ENCODE measurements around the gene RCAN2. TPM values are rescaled to one million over a fixed set of nuclear protein-coding genes. Genes with fewer than 3 reads are reported as not detected.

Gene RCAN2
- 5.9 TPM for polyA plus RNA-seq (2013, experiment 1 of 2)
- 6.1 TPM for polyA plus RNA-seq (2013, experiment 2 of 2)

DNA sequence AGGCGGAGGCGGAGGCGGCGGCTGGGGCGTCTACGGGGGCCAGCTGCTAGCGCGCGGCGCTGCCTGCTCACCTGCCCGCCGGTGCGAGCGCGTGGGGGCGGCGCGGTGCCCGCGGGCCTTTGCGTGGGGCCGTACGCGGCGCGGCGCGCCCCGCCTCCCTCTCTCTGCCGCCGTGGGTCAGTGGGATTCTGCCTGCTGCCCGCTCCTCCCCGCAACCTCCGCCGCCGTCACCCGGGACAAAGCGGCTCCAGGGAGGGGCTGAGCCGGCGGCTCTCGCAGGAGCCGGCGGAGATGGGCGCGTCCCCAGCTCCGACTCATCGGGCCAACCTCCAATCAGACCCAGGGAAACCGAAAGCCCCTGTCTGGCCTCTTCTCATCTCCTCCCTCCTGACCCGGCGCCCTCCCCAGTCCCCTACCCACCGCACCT is at the start of gene RCAN2:
Gene RCAN2 (minus strand): TSS at position 249 of the 427 bp plus-strand sequence.
- Histone ChIP-seq H3K79me1 (ENCODE audit: low read length) (no peaks in the 10 kb centered on the region), H3K36me3 (ENCODE audit: control insufficient read depth, insufficient read depth, low read length) (no peaks in the 10 kb centered on the region), H3K27ac (ENCODE audit: low read depth, low read length) (peak within 1 kb of the TSS; percentile 58), H3K4me1 (ENCODE audit: control insufficient read depth, low read depth, low read length) (peaks cover 2% of the 10 kb centered on the region), H3K27me3 (ENCODE audit: insufficient read depth, low read length, poor library complexity) (no peaks in the 10 kb centered on the region), H3K56ac (ENCODE audit: low read length) (peak within 1 kb of the TSS; percentile 85), H3K4me3 (ENCODE audit: low read length) (peak within 1 kb of the TSS; percentile 62), H3K79me2 (ENCODE audit: control insufficient read depth, insufficient read depth, low read length) (no peaks in the 10 kb centered on the region), H2BK120ac (ENCODE audit: low read depth, low read length) (no peak within 1 kb of the TSS), H3K23ac (ENCODE audit: low read length) (peak within 1 kb of the TSS; percentile 38), H2AK5ac (ENCODE audit: low read length) (no peak within 1 kb of the TSS), H3K4ac (ENCODE audit: low read depth, low read length) (no peak within 1 kb of the TSS), H4K8ac (ENCODE audit: low read depth, low read length) (no peak within 1 kb of the TSS), H3K4me2 (ENCODE audit: low read length) (peak within 1 kb of the TSS; percentile 82), H3K9ac (ENCODE audit: low read length) (peak within 1 kb of the TSS; percentile 71), H2BK5ac (ENCODE audit: low read length) (no peak within 1 kb of the TSS), H3K18ac (ENCODE audit: low read length) (peak within 1 kb of the TSS; percentile 88), H2BK15ac (replicated peaks; ENCODE audit: low read depth) (no peak within 1 kb of the TSS), H4K5ac (ENCODE audit: low read length) (no peak within 1 kb of the TSS)
- no CpG with 5 or more reads among the region's 51 CpGs for WGBS (ENCODE audit: extremely low coverage, insufficient coverage, low lambda C conversion rate)
- peak; percentile 92 for DNase-seq

DNA sequence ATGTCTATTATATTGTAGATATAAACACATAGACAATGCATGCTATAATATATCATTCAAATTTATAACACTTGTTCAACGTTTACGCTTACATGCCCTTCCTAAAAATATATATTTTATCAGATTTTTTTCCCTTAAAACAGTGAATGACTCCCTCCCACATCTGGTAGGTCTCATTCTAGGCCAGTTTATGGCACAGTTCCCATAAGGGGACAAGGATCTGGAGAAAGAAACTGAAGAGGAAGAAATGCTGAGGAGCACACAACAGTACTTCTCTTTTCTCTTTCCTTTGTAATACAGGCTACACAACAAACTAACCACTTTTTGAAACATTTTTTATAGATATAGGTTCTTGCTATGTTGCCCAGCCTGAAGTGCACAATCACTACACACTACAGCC is 48.6 kb upstream of the RCAN2 start:
- Histone ChIP-seq H3K4me3 (ENCODE audit: low read length) (no peak overlapping the region), H3K18ac (ENCODE audit: low read length) (no peak overlapping the region), H3K79me1 (ENCODE audit: low read length) (no peaks in the 10 kb centered on the region), H3K27me3 (ENCODE audit: insufficient read depth, low read length, poor library complexity) (no peaks in the 10 kb centered on the region), H3K27ac (ENCODE audit: low read depth, low read length) (no peak overlapping the region), H3K79me2 (ENCODE audit: control insufficient read depth, insufficient read depth, low read length) (no peaks in the 10 kb centered on the region), H3K23ac (ENCODE audit: low read length) (no peak overlapping the region), H4K5ac (ENCODE audit: low read length) (no peak overlapping the region), H4K8ac (ENCODE audit: low read depth, low read length) (no peak overlapping the region), H3K4ac (ENCODE audit: low read depth, low read length) (no peak overlapping the region), H2BK120ac (ENCODE audit: low read depth, low read length) (no peak overlapping the region), H3K36me3 (ENCODE audit: control insufficient read depth, insufficient read depth, low read length) (no peaks in the 10 kb centered on the region), H3K56ac (ENCODE audit: low read length) (no peak overlapping the region), H3K4me1 (ENCODE audit: control insufficient read depth, low read depth, low read length) (no peaks in the 10 kb centered on the region), H2AK5ac (ENCODE audit: low read length) (no peak overlapping the region), H3K4me2 (ENCODE audit: low read length) (no peak overlapping the region), H3K9ac (ENCODE audit: low read length) (no peak overlapping the region), H2BK15ac (replicated peaks; ENCODE audit: low read depth) (no peak overlapping the region), H2BK5ac (ENCODE audit: low read length) (no peak overlapping the region)
- no CpG with 5 or more reads among the region's 2 CpGs for WGBS (ENCODE audit: extremely low coverage, insufficient coverage, low lambda C conversion rate)
- no peak for DNase-seq

DNA sequence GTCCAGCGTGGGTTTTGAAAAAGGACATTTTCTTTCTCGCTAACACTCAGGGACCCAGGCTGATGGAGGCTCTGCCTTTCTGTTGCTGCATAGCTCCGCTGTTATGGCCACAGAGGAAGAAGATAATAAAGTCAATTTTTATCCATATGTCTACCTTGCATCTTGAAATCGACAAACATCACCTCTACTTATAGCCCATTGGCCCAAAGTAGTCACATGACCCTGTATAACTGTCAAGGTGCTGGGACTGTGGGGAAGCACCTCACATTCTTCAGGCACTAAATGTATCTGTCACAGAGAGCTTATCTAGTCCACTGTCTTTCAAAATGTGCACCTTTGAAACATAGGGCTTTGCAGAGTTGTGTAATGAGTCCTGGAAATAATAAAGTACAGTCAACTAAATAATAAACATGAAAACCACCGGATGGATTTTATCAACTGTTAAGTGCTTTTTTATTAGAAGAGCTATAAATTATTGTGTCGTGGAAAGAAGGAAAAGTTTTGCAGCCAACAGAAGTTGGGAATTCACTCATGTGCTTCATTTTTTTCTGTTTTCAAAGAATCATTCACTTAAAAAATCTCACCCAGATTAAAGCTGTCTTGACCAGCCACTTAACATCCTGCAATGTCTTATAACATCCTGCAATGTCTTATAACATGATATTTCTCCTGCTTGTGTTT is 47.7 kb upstream of the RCAN2 start:
- H4K8ac ChIP-seq (ENCODE audit: low read depth, low read length): no peak overlapping the region

DNA sequence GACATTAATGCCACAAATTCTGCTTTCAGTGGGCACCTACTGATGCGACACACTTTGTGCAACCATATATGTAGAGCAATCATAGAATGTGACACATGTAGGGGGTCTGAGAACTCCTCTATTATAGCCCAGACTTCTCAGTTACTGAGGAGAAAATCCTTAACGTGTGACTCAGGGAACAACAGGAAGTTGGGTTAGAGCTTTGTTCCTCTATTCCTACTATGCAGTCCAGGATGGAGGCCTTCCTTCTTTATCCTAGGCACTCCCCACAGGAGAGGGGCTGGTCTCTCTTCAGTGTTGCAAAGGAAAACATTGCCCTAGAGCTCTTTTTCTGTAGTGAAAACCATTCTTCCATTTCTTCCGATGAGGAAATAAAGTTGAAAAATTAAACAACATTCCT is 39.6 kb upstream of the RCAN2 start:
- no CpG with 5 or more reads among the region's 3 CpGs for WGBS (ENCODE audit: extremely low coverage, insufficient coverage, low lambda C conversion rate)
- H4K5ac ChIP-seq (ENCODE audit: low read length): no peak overlapping the region
- no peak overlapping the region for H2BK15ac ChIP-seq (replicated peaks; ENCODE audit: low read depth)
- no peaks in the 10 kb centered on the region for H3K27me3 ChIP-seq (ENCODE audit: insufficient read depth, low read length, poor library complexity)
- no peak overlapping the region for H3K27ac ChIP-seq (ENCODE audit: low read depth, low read length)
- H3K79me1 ChIP-seq (ENCODE audit: low read length): no peaks in the 10 kb centered on the region
- H2BK120ac ChIP-seq (ENCODE audit: low read depth, low read length): no peak overlapping the region
- H2BK5ac ChIP-seq (ENCODE audit: low read length): no peak overlapping the region
- no peak overlapping the region for H3K23ac ChIP-seq (ENCODE audit: low read length)
- no peaks in the 10 kb centered on the region for H3K79me2 ChIP-seq (ENCODE audit: control insufficient read depth, insufficient read depth, low read length)
- H3K4me3 ChIP-seq (ENCODE audit: low read length): no peak overlapping the region
- H3K4ac ChIP-seq (ENCODE audit: low read depth, low read length): no peak overlapping the region
- H4K8ac ChIP-seq (ENCODE audit: low read depth, low read length): no peak overlapping the region
- H3K4me1 ChIP-seq (ENCODE audit: control insufficient read depth, low read depth, low read length): peaks cover 2% of the 10 kb centered on the region
- DNase-seq: peak; percentile 7
- no peak overlapping the region for H3K18ac ChIP-seq (ENCODE audit: low read length)
- no peaks in the 10 kb centered on the region for H3K36me3 ChIP-seq (ENCODE audit: control insufficient read depth, insufficient read depth, low read length)
- H2AK5ac ChIP-seq (ENCODE audit: low read length): no peak overlapping the region
- no peak overlapping the region for H3K56ac ChIP-seq (ENCODE audit: low read length)
- H3K4me2 ChIP-seq (ENCODE audit: low read length): no peak overlapping the region
- H3K9ac ChIP-seq (ENCODE audit: low read length): no peak overlapping the region

More for the DNA sequence above, 47.7 kb upstream of the RCAN2 start:
- Histone ChIP-seq H3K23ac (ENCODE audit: low read length) (no peak overlapping the region), H3K4ac (ENCODE audit: low read depth, low read length) (no peak overlapping the region), H2BK15ac (replicated peaks; ENCODE audit: low read depth) (no peak overlapping the region), H3K79me1 (ENCODE audit: low read length) (no peaks in the 10 kb centered on the region), H3K27ac (ENCODE audit: low read depth, low read length) (no peak overlapping the region), H3K4me1 (ENCODE audit: control insufficient read depth, low read depth, low read length) (no peaks in the 10 kb centered on the region), H3K4me2 (ENCODE audit: low read length) (no peak overlapping the region), H2BK5ac (ENCODE audit: low read length) (no peak overlapping the region), H2BK120ac (ENCODE audit: low read depth, low read length) (no peak overlapping the region), H3K9ac (ENCODE audit: low read length) (no peak overlapping the region), H3K4me3 (ENCODE audit: low read length) (no peak overlapping the region), H4K5ac (ENCODE audit: low read length) (no peak overlapping the region), H3K36me3 (ENCODE audit: control insufficient read depth, insufficient read depth, low read length) (no peaks in the 10 kb centered on the region), H3K18ac (ENCODE audit: low read length) (no peak overlapping the region), H3K56ac (ENCODE audit: low read length) (no peak overlapping the region), H3K79me2 (ENCODE audit: control insufficient read depth, insufficient read depth, low read length) (no peaks in the 10 kb centered on the region), H3K27me3 (ENCODE audit: insufficient read depth, low read length, poor library complexity) (no peaks in the 10 kb centered on the region), H2AK5ac (ENCODE audit: low read length) (no peak overlapping the region)
- no peak for DNase-seq
- 100% methylated on average over 1 of the region's 6 CpGs for WGBS (ENCODE audit: extremely low coverage, insufficient coverage, low lambda C conversion rate)

DNA sequence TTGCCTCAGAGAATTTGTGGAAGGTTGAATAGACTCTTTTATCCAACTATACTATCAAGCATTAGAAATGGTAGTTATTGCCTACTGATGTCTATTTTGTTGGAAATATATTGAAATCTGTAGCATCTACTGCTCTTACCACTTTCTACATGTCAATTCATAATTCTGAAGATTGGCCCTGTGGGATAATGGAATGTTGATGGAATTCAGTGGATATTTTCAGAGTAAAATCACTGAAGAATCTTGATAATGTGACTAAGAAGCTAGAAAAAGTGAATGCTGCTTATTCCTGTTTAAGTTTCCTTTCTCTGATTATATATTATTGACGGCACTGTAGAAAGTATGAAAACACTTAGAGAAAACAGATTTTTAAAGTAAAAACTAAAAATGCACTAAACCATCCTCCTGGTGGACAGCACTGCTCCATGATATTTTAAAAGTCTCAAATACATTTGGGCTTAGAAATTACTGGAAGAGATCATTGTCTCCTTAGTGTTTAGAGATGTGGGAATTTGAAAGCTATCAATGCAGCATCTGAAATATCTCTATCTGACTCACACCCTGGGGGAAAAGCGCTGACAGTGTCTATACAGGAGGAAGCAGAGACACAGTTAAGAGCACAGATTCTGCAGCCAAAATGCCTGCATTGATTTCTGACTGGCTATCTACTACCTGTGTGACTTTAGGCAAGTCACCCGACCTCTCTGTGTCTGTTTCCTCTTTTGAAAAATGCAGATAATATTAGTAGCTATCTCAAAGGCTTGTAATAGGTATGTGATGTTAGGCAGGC is 37.9 kb upstream of the RCAN2 start:
- DNase-seq: no peak
- Histone ChIP-seq H4K5ac (ENCODE audit: low read length) (no peak overlapping the region), H3K27ac (ENCODE audit: low read depth, low read length) (no peak overlapping the region), H4K8ac (ENCODE audit: low read depth, low read length) (no peak overlapping the region), H2BK5ac (ENCODE audit: low read length) (no peak overlapping the region), H2AK5ac (ENCODE audit: low read length) (no peak overlapping the region), H3K36me3 (ENCODE audit: control insufficient read depth, insufficient read depth, low read length) (no peaks in the 10 kb centered on the region), H3K4me2 (ENCODE audit: low read length) (no peak overlapping the region), H2BK120ac (ENCODE audit: low read depth, low read length) (no peak overlapping the region), H3K27me3 (ENCODE audit: insufficient read depth, low read length, poor library complexity) (no peaks in the 10 kb centered on the region), H3K79me2 (ENCODE audit: control insufficient read depth, insufficient read depth, low read length) (no peaks in the 10 kb centered on the region), H3K23ac (ENCODE audit: low read length) (no peak overlapping the region), H3K18ac (ENCODE audit: low read length) (no peak overlapping the region), H2BK15ac (replicated peaks; ENCODE audit: low read depth) (no peak overlapping the region), H3K9ac (ENCODE audit: low read length) (no peak overlapping the region), H3K4ac (ENCODE audit: low read depth, low read length) (no peak overlapping the region), H3K4me3 (ENCODE audit: low read length) (no peak overlapping the region), H3K79me1 (ENCODE audit: low read length) (no peaks in the 10 kb centered on the region), H3K56ac (ENCODE audit: low read length) (no peak overlapping the region), H3K4me1 (ENCODE audit: control insufficient read depth, low read depth, low read length) (peaks cover 2% of the 10 kb centered on the region)
- no CpG with 5 or more reads among the region's 3 CpGs for WGBS (ENCODE audit: extremely low coverage, insufficient coverage, low lambda C conversion rate)

All from mesendoderm (in vitro differentiated cells).